Measurements from ENCODE around the gene XPA.

GRCh38 chr9:97682242-97682641 is 14.9 kb downstream of the XPA start:
- TF ChIP-seq EZH2phosphoT487 (IDR thresholded peaks at IDR 0.05; ENCODE audit: borderline replicate concordance) (no peak), CTCF (conservative IDR thresholded peaks at IDR 0.05; ENCODE audit: low read length) (no peak)

All from Loucy (cell line).